ENCODE data around the gene MEIOSIN. TPM values are rescaled to one million over a fixed set of nuclear protein-coding genes. Genes with fewer than 3 reads are reported as not detected.

The MEIOSIN gene
- total and polyA plus RNA-seq, 2 of the 13 experiments (the other 11 are each of a cell fraction or from before 2014, with no cell fraction given) = not detected

DNA sequence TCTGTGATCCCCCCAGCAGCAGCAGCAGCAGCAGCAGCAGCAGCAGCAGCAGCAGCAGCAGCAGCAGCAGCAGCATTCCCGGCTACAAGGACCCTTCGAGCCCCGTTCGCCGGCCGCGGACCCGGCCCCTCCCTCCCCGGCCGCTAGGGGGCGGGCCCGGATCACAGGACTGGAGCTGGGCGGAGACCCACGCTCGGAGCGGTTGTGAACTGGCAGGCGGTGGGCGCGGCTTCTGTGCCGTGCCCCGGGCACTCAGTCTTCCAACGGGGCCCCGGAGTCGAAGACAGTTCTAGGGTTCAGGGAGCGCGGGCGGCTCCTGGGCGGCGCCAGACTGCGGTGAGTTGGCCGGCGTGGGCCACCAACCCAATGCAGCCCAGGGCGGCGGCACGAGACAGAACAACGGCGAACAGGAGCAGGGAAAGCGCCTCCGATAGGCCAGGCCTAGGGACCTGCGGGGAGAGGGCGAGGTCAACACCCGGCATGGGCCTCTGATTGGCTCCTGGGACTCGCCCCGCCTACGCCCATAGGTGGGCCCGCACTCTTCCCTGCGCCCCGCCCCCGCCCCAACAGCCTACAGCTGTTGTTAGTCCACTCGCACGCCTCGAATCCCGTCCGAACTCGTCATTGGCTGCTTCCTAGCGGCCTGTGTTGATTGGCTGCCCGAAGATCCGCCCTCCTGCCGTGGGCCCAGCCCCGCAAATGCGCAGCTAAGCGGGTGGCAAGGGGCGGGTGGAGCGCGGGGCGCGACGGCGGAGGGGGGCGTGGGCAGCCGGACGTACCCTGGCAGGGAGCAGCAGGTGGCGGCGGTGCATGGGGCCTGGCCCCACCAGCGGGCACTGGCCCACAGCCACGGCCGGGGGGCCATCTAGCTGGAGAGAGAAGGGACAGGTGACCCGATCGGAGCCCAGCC lies 37.2 kb downstream of the MEIOSIN start (continued):
- TF ChIP-seq ZNF614 (CRISPR knock-in tag; IDR thresholded peaks at IDR 0.05; ENCODE audit: borderline replicate concordance) = no peak
- TF ChIP-seq, protein P1, sequence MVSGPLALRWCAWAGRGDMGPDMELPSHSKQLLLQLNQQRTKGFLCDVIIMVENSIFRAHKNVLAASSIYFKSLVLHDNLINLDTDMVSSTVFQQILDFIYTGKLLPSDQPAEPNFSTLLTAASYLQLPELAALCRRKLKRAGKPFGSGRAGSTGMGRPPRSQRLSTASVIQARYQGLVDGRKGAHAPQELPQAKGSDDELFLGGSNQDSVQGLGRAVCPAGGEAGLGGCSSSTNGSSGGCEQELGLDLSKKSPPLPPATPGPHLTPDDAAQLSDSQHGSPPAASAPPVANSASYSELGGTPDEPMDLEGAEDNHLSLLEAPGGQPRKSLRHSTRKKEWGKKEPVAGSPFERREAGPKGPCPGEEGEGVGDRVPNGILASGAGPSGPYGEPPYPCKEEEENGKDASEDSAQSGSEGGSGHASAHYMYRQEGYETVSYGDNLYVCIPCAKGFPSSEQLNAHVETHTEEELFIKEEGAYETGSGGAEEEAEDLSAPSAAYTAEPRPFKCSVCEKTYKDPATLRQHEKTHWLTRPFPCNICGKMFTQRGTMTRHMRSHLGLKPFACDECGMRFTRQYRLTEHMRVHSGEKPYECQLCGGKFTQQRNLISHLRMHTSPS (CRISPR knock-in tag; IDR thresholded peaks at IDR 0.05; ENCODE audit: low read depth) = peak; percentile 83
- peak; percentile 81; the same call in 1 of the 2 replicates for TF ChIP-seq ZSCAN20 (CRISPR knock-in tag; IDR thresholded peaks at IDR 0.05; ENCODE audit: borderline replicate concordance)
- TF ChIP-seq NR2C2 (CRISPR knock-in tag; IDR thresholded peaks at IDR 0.05; ENCODE audit: borderline replicate concordance) = peak; percentile 78
- TF ChIP-seq EHMT2 (IDR thresholded peaks at IDR 0.05; ENCODE audit: borderline replicate concordance, low read depth, low read length) = no peak
- peak; percentile 90 for TF ChIP-seq NFYC (CRISPR knock-in tag; IDR thresholded peaks at IDR 0.05)
- TF ChIP-seq ZNF891 (CRISPR knock-in tag; IDR thresholded peaks at IDR 0.05) = peak; percentile 71
- 0 out of 2 replicates have a peak, but pooled peaks have one; percentile 53 for TF ChIP-seq SPEN (CRISPR knock-in tag; IDR thresholded peaks at IDR 0.05; ENCODE audit: low read depth)
- peak; percentile 83 for TF ChIP-seq ZNF709 (CRISPR knock-in tag; IDR thresholded peaks at IDR 0.05)
- peak; percentile 28; the same call in 1 of the 3 replicates for TF ChIP-seq MXI1 (IDR thresholded peaks at IDR 0.05; ENCODE audit: borderline replicate concordance, low read depth, low read length)
- TF ChIP-seq ISX (CRISPR knock-in tag; conservative IDR thresholded peaks at IDR 0.05) = no peak
- TF ChIP-seq, protein P2, sequence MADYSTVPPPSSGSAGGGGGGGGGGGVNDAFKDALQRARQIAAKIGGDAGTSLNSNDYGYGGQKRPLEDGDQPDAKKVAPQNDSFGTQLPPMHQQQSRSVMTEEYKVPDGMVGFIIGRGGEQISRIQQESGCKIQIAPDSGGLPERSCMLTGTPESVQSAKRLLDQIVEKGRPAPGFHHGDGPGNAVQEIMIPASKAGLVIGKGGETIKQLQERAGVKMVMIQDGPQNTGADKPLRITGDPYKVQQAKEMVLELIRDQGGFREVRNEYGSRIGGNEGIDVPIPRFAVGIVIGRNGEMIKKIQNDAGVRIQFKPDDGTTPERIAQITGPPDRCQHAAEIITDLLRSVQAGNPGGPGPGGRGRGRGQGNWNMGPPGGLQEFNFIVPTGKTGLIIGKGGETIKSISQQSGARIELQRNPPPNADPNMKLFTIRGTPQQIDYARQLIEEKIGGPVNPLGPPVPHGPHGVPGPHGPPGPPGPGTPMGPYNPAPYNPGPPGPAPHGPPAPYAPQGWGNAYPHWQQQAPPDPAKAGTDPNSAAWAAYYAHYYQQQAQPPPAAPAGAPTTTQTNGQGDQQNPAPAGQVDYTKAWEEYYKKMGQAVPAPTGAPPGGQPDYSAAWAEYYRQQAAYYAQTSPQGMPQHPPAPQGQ (CRISPR knock-in tag; IDR thresholded peaks at IDR 0.05; ENCODE audit: borderline replicate concordance) = peak; percentile 86; the same call in 1 of the 2 replicates
- peak; percentile 90 for TF ChIP-seq NFYB (CRISPR knock-in tag; IDR thresholded peaks at IDR 0.05)
- TF ChIP-seq KLF16 (CRISPR knock-in tag; IDR thresholded peaks at IDR 0.05) = peak in 1 of 2 experiments; percentile 80; a peak in 3 of 4 replicates
- TF ChIP-seq, protein P3, sequence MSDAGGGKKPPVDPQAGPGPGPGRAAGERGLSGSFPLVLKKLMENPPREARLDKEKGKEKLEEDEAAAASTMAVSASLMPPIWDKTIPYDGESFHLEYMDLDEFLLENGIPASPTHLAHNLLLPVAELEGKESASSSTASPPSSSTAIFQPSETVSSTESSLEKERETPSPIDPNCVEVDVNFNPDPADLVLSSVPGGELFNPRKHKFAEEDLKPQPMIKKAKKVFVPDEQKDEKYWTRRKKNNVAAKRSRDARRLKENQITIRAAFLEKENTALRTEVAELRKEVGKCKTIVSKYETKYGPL (CRISPR knock-in tag; IDR thresholded peaks at IDR 0.05) = 0 out of 2 replicates have a peak, but pooled peaks have one; percentile 75
- 0 out of 2 replicates have a peak, but pooled peaks have one; percentile 37 for TF ChIP-seq NFE2L1 (CRISPR knock-in tag; IDR thresholded peaks at IDR 0.05; ENCODE audit: borderline replicate concordance)
- TF ChIP-seq, protein P4, sequence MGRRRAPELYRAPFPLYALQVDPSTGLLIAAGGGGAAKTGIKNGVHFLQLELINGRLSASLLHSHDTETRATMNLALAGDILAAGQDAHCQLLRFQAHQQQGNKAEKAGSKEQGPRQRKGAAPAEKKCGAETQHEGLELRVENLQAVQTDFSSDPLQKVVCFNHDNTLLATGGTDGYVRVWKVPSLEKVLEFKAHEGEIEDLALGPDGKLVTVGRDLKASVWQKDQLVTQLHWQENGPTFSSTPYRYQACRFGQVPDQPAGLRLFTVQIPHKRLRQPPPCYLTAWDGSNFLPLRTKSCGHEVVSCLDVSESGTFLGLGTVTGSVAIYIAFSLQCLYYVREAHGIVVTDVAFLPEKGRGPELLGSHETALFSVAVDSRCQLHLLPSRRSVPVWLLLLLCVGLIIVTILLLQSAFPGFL (CRISPR knock-in tag; IDR thresholded peaks at IDR 0.05) = 0 out of 2 replicates have a peak, but pooled peaks have one; percentile 60
- TF ChIP-seq, protein P5, sequence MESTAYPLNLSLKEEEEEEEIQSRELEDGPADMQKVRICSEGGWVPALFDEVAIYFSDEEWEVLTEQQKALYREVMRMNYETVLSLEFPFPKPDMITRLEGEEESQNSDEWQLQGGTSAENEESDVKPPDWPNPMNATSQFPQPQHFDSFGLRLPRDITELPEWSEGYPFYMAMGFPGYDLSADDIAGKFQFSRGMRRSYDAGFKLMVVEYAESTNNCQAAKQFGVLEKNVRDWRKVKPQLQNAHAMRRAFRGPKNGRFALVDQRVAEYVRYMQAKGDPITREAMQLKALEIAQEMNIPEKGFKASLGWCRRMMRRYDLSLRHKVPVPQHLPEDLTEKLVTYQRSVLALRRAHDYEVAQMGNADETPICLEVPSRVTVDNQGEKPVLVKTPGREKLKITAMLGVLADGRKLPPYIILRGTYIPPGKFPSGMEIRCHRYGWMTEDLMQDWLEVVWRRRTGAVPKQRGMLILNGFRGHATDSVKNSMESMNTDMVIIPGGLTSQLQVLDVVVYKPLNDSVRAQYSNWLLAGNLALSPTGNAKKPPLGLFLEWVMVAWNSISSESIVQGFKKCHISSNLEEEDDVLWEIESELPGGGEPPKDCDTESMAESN (CRISPR knock-in tag; conservative IDR thresholded peaks at IDR 0.05) = peak; percentile 55; the same call in 1 of the 2 replicates
- TF ChIP-seq HDAC2 (CRISPR knock-in tag; IDR thresholded peaks at IDR 0.05) = peak; percentile 53
- 0 out of 2 replicates have a peak, but pooled peaks have one; percentile 10 for TF ChIP-seq NFE2 (CRISPR knock-in tag; IDR thresholded peaks at IDR 0.05)
- peak; percentile 43; the same call in 1 of the 2 replicates for TF ChIP-seq PPARG (CRISPR knock-in tag; conservative IDR thresholded peaks at IDR 0.05)

Data from HepG2 (cell line).